Caco-2 (cell line): Measurements from ENCODE around the gene ZNF766. TPM values are rescaled to one million over a fixed set of nuclear protein-coding genes. Genes with fewer than 3 reads are reported as not detected.
A peak's percentile ranks its signal among the peaks of the same experiment; 100 is the strongest.
"Not testable (repeated sequence)": the region's sequence is repeated elsewhere in the genome, so short reads cannot be mapped to it uniquely, and the experiment has no call there.

ENCODE experiments used
- BruUV-seq: library from RNA; stranded (reverse); fragments of 400-500 nt; replicated peaks from 2 replicates; lab custom pipeline; 2021; lab: Mats Ljungman, UMichigan
- CTCF ChIA-PET: fragments of 300-600 bp; sonication (Branson Sonifier 250); formaldehyde crosslinking; loops from one replicate; lab custom pipeline; 2022; ENCODE audit warnings: antibody characterized with exemption; lab: Charles Lee
- POLR2A ChIA-PET: fragments of 300-600 bp; sonication (Branson Sonifier 250); formaldehyde crosslinking; loops from one replicate; lab custom pipeline; 2022; ENCODE audit warnings: antibody characterized with exemption; lab: Charles Lee
- DNase-seq, 2 experiments: peaks; one replicate each; pipeline versions ENCODE4 v3.0.0 to v3.0.0-alpha.2; 2020 to 2022
- H3K27me3 ChIP-seq: replicated peaks from 2 replicates; pipeline ENCODE4 v1.6.0; 2011; ENCODE audit warnings: low read length; ENCODE audit not compliant: control insufficient read depth, insufficient read depth
- H3K36me3 ChIP-seq: 2 replicates; pipeline ENCODE4 v1.5.1; 2011; ENCODE audit warnings: low read length; ENCODE audit not compliant: control insufficient read depth, insufficient read depth
- H3K4me1 ChIP-seq: fragments of 250-450 bp; sonication (Bioruptor Pico); 2 replicates; pipeline ENCODE4 v1.5.1; 2020; ENCODE audit warnings: mild to moderate bottlenecking
- H3K4me3 ChIP-seq: 2 replicates; pipeline ENCODE4 v1.5.1; 2011; ENCODE audit warnings: low read depth, mild to moderate bottlenecking, control low read depth, low read length
- H3K9me3 ChIP-seq: fragments of 250-450 bp; sonication (Bioruptor Pico); 2 replicates; pipeline ENCODE4 v1.5.1; 2020; ENCODE audit warnings: mild to moderate bottlenecking, moderate library complexity
- H3K27ac Mint-ChIP-seq: one replicate; pipeline ENCODE4 v1.8.0; 2022; ENCODE audit warnings: mixed read lengths; ENCODE audit not compliant: unreplicated experiment
- H3K27me3 Mint-ChIP-seq: one replicate; pipeline ENCODE4 v1.8.0; 2022; ENCODE audit warnings: mixed read lengths; ENCODE audit not compliant: insufficient read depth, unreplicated experiment
- H3K36me3 Mint-ChIP-seq: one replicate; pipeline ENCODE4 v1.8.0; 2022; ENCODE audit warnings: mild to moderate bottlenecking, mixed read lengths; ENCODE audit not compliant: insufficient read depth, unreplicated experiment
- H3K4me1 Mint-ChIP-seq: one replicate; pipeline ENCODE4 v1.8.0; 2022; ENCODE audit warnings: low read depth, mixed read lengths; ENCODE audit not compliant: unreplicated experiment
- H3K4me3 Mint-ChIP-seq: one replicate; pipeline ENCODE4 v1.8.0; 2022; ENCODE audit warnings: mild to moderate bottlenecking, moderate library complexity, mixed read lengths; ENCODE audit not compliant: unreplicated experiment
- H3K9me3 Mint-ChIP-seq: one replicate; pipeline ENCODE4 v1.8.0; 2022; ENCODE audit warnings: mixed read lengths; ENCODE audit not compliant: unreplicated experiment
- CTCF ChIP-seq, 2 experiments: fragments of 200-600 bp in 1 of 2; IDR thresholded peaks; 1 replicate in 1 of 2; 2 replicates in 1 of 2; pipeline versions ENCODE4 v1.5.1 to v1.8.0; 2011 to 2022; ENCODE audit warnings: antibody characterized with exemption in 1 of 2, control low read depth in 1 of 2, inconsistent platforms in 1 of 2, low read depth in 1 of 2, low read length in 1 of 2, mild to moderate bottlenecking in 1 of 2, moderate library complexity in 1 of 2; ENCODE audit not compliant: insufficient read depth in 1 of 2, severe bottlenecking in 1 of 2, unreplicated experiment in 1 of 2
- intact Hi-C: fragments of 100-400 bp; cut with micrococcal nuclease; formaldehyde crosslinking; loops from one replicate; pipeline ENCODE4 v1.10.0; 2022; ENCODE audit not compliant: unreplicated experiment
- total RNA-seq: library from RNA; stranded (reverse); gene quantifications from 2 replicates; pipeline ENCODE4 v1.2.3, GENCODE V29; 2022

ZNF766 gene
- total RNA-seq, 1 experiment from 2014 or later, result 12.1 TPM

DNA sequence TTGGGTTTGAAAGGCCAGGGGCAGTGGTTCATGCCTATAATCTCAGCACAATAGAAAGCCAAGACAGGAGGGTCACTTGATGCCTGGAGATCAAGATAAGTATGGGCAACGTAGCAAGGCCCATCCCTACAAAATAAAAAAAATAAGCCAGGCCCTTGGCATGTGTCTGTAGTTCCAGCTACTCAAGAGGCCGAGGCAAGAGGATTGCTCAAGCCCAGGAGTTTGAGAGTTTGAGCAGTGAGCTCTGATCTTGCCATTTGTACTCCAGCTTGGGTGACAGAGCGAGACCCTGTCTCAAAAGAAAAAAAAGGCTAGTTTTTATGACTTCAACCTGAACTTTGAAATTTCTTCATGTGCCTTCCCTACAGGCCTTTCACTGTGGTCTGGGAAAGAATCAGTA, 22.4 kb downstream of the ZNF766 start:
- no peaks in the 10 kb centered on the region for H3K27me3 ChIP-seq
- CTCF ChIA-PET, result no interaction called here
- H3K9me3 ChIP-seq, result peaks cover 7% of the 10 kb centered on the region; the same call in 1 of the 2 replicates
- H3K36me3 ChIP-seq, result peaks cover 6% of the 10 kb centered on the region
- H3K9me3 Mint-ChIP-seq, result peaks cover 20% of the 10 kb centered on the region
- POLR2A ChIA-PET, result no interaction called here
- no TSS peak for BruUV-seq
- no peak for DNase-seq
- no peak overlapping the region for H3K4me3 Mint-ChIP-seq
- H3K27ac Mint-ChIP-seq, result no peak overlapping the region
- no peaks in the 10 kb centered on the region for H3K4me1 Mint-ChIP-seq
- H3K4me3 ChIP-seq, result no peak overlapping the region
- intact Hi-C loops, result no loop called here
- H3K27me3 Mint-ChIP-seq, result no peaks in the 10 kb centered on the region
- no peak for TF ChIP-seq CTCF (IDR thresholded peaks at IDR 0.05; ENCODE audit: insufficient read depth in 1 of 2, low read depth in 1 of 2, low read length in 1 of 2, severe bottlenecking in 1 of 2, unreplicated experiment in 1 of 2)
- peaks cover 73% of the 10 kb centered on the region for H3K36me3 Mint-ChIP-seq
- no peaks in the 10 kb centered on the region for H3K4me1 ChIP-seq

DNA sequence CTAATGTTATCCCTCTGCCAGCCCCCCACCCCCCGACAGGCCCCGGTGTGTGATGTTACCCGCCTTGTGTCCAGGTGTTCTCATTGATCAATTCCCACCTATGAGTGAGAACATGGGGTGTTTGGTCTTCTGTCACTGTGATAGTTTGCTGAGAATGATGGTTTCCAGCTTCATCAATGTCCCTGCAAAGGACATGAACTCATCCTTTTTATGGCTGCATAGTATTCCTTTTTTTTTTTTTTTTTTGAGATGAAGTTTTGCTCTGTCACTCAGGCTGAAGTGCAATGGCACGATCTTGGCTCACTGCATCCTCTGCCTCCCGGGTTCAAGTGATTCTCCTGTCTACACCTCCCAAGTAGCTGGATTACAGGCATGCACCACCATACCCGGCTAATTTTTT, 23.6 kb downstream of the ZNF766 start:
- H3K4me3 ChIP-seq, H3K36me3 ChIP-seq, H3K27me3 Mint-ChIP-seq, H3K27me3 ChIP-seq, DNase-seq, BruUV-seq, intact Hi-C loops, H3K4me1 Mint-ChIP-seq, H3K9me3 ChIP-seq, H3K4me1 ChIP-seq, H3K27ac Mint-ChIP-seq, H3K4me3 Mint-ChIP-seq, POLR2A ChIA-PET: not testable (repeated sequence)
- H3K9me3 Mint-ChIP-seq, result peaks cover 20% of the 10 kb centered on the region
- CTCF ChIA-PET, result interaction anchor here (0.6 kb wide), 1 partner anchor 234 kb away, joined by 4 read pairs; no protein-coding TSS in a partner anchor
- peaks cover 73% of the 10 kb centered on the region for H3K36me3 Mint-ChIP-seq

DNA sequence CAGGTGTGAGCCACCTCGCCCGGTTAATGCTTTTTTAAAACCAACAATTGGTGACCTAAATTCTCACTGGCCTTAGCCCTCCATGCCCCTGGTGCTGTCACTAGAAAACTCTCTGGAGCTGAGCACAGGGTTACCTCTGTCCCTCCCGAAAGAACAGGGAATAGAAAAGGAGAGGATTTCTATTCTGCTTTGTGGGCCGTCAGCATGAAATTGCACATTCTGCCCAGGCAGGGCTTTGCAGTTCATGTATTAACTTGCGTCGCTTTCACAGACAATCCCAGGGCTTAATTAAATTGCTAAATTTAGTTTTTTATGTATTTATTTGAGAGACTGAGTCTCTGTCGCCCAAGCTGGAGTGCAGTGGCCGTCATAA, 27.0 kb downstream of the ZNF766 start:
- intact Hi-C loops, result no loop called here
- CTCF ChIA-PET, result no interaction called here
- no peak for TF ChIP-seq CTCF (IDR thresholded peaks at IDR 0.05; ENCODE audit: insufficient read depth in 1 of 2, low read depth in 1 of 2, low read length in 1 of 2, severe bottlenecking in 1 of 2, unreplicated experiment in 1 of 2)
- DNase-seq, result no peak
- H3K4me1 Mint-ChIP-seq, result peaks cover 8% of the 10 kb centered on the region
- no peaks in the 10 kb centered on the region for H3K4me1 ChIP-seq
- H3K36me3 ChIP-seq, result peaks cover 3% of the 10 kb centered on the region; the same call in 1 of the 2 replicates
- no peaks in the 10 kb centered on the region for H3K27me3 Mint-ChIP-seq
- no peak overlapping the region for H3K27ac Mint-ChIP-seq
- H3K9me3 Mint-ChIP-seq, result peaks cover 35% of the 10 kb centered on the region
- peak overlapping the region; percentile 89 for H3K4me3 Mint-ChIP-seq
- no peaks in the 10 kb centered on the region for H3K27me3 ChIP-seq
- peak overlapping the region; percentile 52 for H3K4me3 ChIP-seq
- peaks cover 21% of the 10 kb centered on the region for H3K9me3 ChIP-seq
- POLR2A ChIA-PET, result interaction anchor here (0.5 kb wide), 1 partner anchor 41 kb away, joined by 4 read pairs; no protein-coding TSS in a partner anchor
- peaks cover 79% of the 10 kb centered on the region for H3K36me3 Mint-ChIP-seq
- BruUV-seq, result TSS peak; percentile 60
